K562 (cell line): ENCODE measurements around the gene ABCC9. TPM values are rescaled to one million over a fixed set of nuclear protein-coding genes. Genes with fewer than 3 reads are reported as not detected.
"Not testable (repeated sequence)": the region's sequence is repeated elsewhere in the genome, so short reads cannot be mapped to it uniquely, and the experiment has no call there.

Experiments
- ATAC-seq: fragments of 200-7000 bp; cut with Tn5 transposase; 3 replicates; pipeline ENCODE4 v1.9.1; 2020; ENCODE audit warnings: moderate library complexity
- BruUV-seq: library from RNA; stranded (reverse); fragments of 400-500 nt; replicated peaks from 2 replicates; lab custom pipeline; 2021; lab: Mats Ljungman, UMichigan
- CTCF ChIA-PET: fragments of 300-600 bp; formaldehyde crosslinking; extraction: SDS; loops from one replicate; lab custom pipeline; 2021; ENCODE audit warnings: low intra/inter-chr PET ratio; lab: Yijun Ruan, JAX
- POLR2A ChIA-PET: fragments of 300-600, 350-650 bp; sonication (Branson Sonifier 250); formaldehyde crosslinking; extraction: SDS; loops from one replicate; lab custom pipeline; 2021; ENCODE audit warnings: antibody characterized with exemption, inconsistent platforms; lab: Yijun Ruan, JAX
- DNase-seq, 4 experiments: peaks; one replicate each; pipeline versions ENCODE4 v3.0.0 to v3.0.0-alpha.2; 2011 to 2018; ENCODE audit warnings: low spot score in 3 of 4, mixed read lengths in 3 of 4; ENCODE audit errors: extremely low read depth in 1 of 4
- FAIRE-seq: peaks from 2 replicates; lab custom pipeline; 2011; peaks lifted over from hg19 to GRCh38; lab: Jason Lieb, UNC
- H2AFZ ChIP-seq: 2 replicates; pipeline ENCODE4 v1.6.0; 2011; ENCODE audit warnings: low read depth, low read length, control low read depth, inconsistent platforms
- H3K27ac ChIP-seq: fragments of 200-600 bp; 3 replicates; pipeline ENCODE4 v1.8.0; 2011; ENCODE audit warnings: low read depth, mild to moderate bottlenecking, control low read depth, inconsistent platforms, low read length, moderate library complexity, mixed read lengths; ENCODE audit errors: extremely low read depth
- H3K27me3 ChIP-seq, 2 experiments: fragments of 300-600 bp in 1 of 2; 2 replicates in 1 of 2; 3 replicates in 1 of 2; pipeline versions ENCODE4 v1.6.0 to v1.8.0; 2011; ENCODE audit warnings: inconsistent platforms in 2 of 2, low read length in 2 of 2, mild to moderate bottlenecking in 1 of 2, mixed read lengths in 1 of 2, moderate library complexity in 1 of 2; ENCODE audit not compliant: control insufficient read depth in 2 of 2, insufficient read depth in 2 of 2
- H3K36me3 ChIP-seq: fragments of 300-600 bp; 3 replicates; pipeline ENCODE4 v1.8.0; 2011; ENCODE audit warnings: mild to moderate bottlenecking, low read length, inconsistent platforms; ENCODE audit not compliant: control insufficient read depth, insufficient read depth
- H3K4me1 ChIP-seq, 2 experiments: fragments of 200-600 bp in 1 of 2; replicated peaks in 1 of 2; 2 replicates in 1 of 2; 3 replicates in 1 of 2; pipeline versions ENCODE4 v1.5.1 to v1.8.0; 2011; ENCODE audit warnings: inconsistent platforms in 2 of 2, low read length in 2 of 2, mild to moderate bottlenecking in 1 of 2, mixed read lengths in 1 of 2, moderate library complexity in 1 of 2; ENCODE audit not compliant: control insufficient read depth in 2 of 2, insufficient read depth in 2 of 2
- H3K4me2 ChIP-seq: 2 replicates; pipeline ENCODE4 v1.6.1; 2011; ENCODE audit warnings: low read length, control low read depth, inconsistent platforms, mixed read lengths; ENCODE audit not compliant: insufficient read depth
- H3K4me3 ChIP-seq: fragments of 200-600 bp; sonication (generic), shearing (Covaris generic); 2 replicates; pipeline ENCODE4 v1.5.1; 2016; ENCODE audit warnings: control low read depth, inconsistent platforms
- H3K79me2 ChIP-seq: fragments of 200-600 bp; 3 replicates; pipeline ENCODE4 v1.8.0; 2011; ENCODE audit warnings: low read length, inconsistent platforms; ENCODE audit not compliant: control insufficient read depth, insufficient read depth
- H3K9ac ChIP-seq, 2 experiments: 2 replicates each; pipeline versions ENCODE4 v1.6.0 to v1.6.1; 2011; ENCODE audit warnings: low read depth in 2 of 2, low read length in 2 of 2, control low read depth in 1 of 2, inconsistent platforms in 1 of 2, mild to moderate bottlenecking in 1 of 2, mixed read lengths in 1 of 2; ENCODE audit not compliant: insufficient read depth in 1 of 2
- H3K9me1 ChIP-seq: one replicate; pipeline ENCODE4 v1.6.0; 2011; ENCODE audit warnings: inconsistent platforms, mild to moderate bottlenecking, low read length, moderate library complexity; ENCODE audit not compliant: control insufficient read depth, insufficient read depth
- H3K9me3 ChIP-seq: replicated peaks from 2 replicates; pipeline ENCODE4 v1.5.1; 2011; ENCODE audit warnings: low read depth, low read length, inconsistent platforms; ENCODE audit not compliant: control insufficient read depth, insufficient read depth
- H4K20me1 ChIP-seq: replicated peaks from 2 replicates; pipeline ENCODE4 v1.6.1; 2011; ENCODE audit warnings: low read length, inconsistent platforms, mixed read lengths; ENCODE audit not compliant: control insufficient read depth, insufficient read depth
- ZNF318 ChIP-seq, 2 experiments: fragments of 450-650 bp; IDR thresholded peaks; 2 replicates each; pipeline ENCODE4 v1.6.1; 2016; ENCODE audit warnings: mild to moderate bottlenecking in 2 of 2, borderline replicate concordance in 1 of 2, low read depth in 1 of 2, moderate library complexity in 1 of 2
- WGBS: fragments of 100-300 bp; shearing (Covaris generic); methylation state at CpG from one replicate; pipeline ENCODE4 v1.1.6; 2016; ENCODE audit warnings: low coverage, mixed read lengths; ENCODE audit not compliant: insufficient coverage; ENCODE audit errors: missing lambda C conversion rate; 5-methylcytosine and 5-hydroxymethylcytosine counted together
- in situ Hi-C: fragments of 300-500 bp; cut with MboI; formaldehyde crosslinking; loops from 4 replicates; pipeline ENCODE4 v1.15.0; 2018; ENCODE audit warnings: inconsistent platforms, mixed read lengths
- intact Hi-C: fragments of 100-400 bp; cut with micrococcal nuclease; formaldehyde crosslinking; loops from 2 replicates; pipeline ENCODE4 v1.14.2; 2022
- polyA plus RNA-seq, 8 experiments: library from polyadenylated mRNA; depleted of rRNA in 4 of 8; stranded (reverse) in 5 of 8; unstranded in 3 of 8; fragments of >200 nt; fragmentation: Nextera tagmentation in 2 of 8; fragmentation: Illumina TruSeq in 1 of 8; extraction: Ambion mirVana in 2 of 8; extraction: Trizol in 1 of 8; gene quantifications; 2 replicates each; pipeline versions ENCODE4 v1.2.1 to v1.2.3, GENCODE V29; 2011 to 2014; ENCODE audit warnings: inconsistent platforms in 1 of 8, missing spikeins in 1 of 8
- total RNA-seq, 7 experiments: library from RNA; depleted of rRNA in 6 of 7; stranded (reverse); fragments of >200 nt in 6 of 7; fragmentation: Illumina TruSeq in 2 of 7; extraction: Trizol in 2 of 7; gene quantifications; 2 replicates each; pipeline versions ENCODE4 v1.2.1 to v1.2.3, GENCODE V29; 2011 to 2021; ENCODE audit warnings: low replicate concordance in 1 of 7

The ABCC9 gene
- total and polyA plus RNA-seq, 9 of the 15 experiments (the other 6 are each of a cell fraction or from before 2014, with no cell fraction given): 0.05 to 0.40 (median 0.18) TPM

GRCh38 chr12:21906919-21907493 is 34.2 kb downstream of the ABCC9 start (continued):
- no peak for TF ChIP-seq ZNF318 (IDR thresholded peaks at IDR 0.05; ENCODE audit: borderline replicate concordance in 1 of 2, low read depth in 1 of 2)

- H3K79me2 ChIP-seq, H3K9me3 ChIP-seq, POLR2A ChIA-PET, in situ Hi-C loops, CTCF ChIA-PET, H3K4me3 ChIP-seq, H3K4me2 ChIP-seq, H3K9me1 ChIP-seq, intact Hi-C loops, H4K20me1 ChIP-seq, H2AFZ ChIP-seq, H3K27me3 ChIP-seq, ATAC-seq, H3K4me1 ChIP-seq, H3K9ac ChIP-seq, FAIRE-seq, BruUV-seq, H3K36me3 ChIP-seq, H3K27ac ChIP-seq, DNase-seq: not testable (repeated sequence)
- WGBS: 7% methylated on average over 6 of the region's 9 CpGs
Observed at GRCh38 chr12:21899532-21899931, 41.7 kb downstream of the ABCC9 start.
